GM12875 (cell line): ENCODE results near the gene FAM9C.
"Not testable (repeated sequence)": the region's sequence is repeated elsewhere in the genome, so short reads cannot be mapped to it uniquely, and the experiment has no call there.

Source experiments
- H3K4me3 ChIP-seq: one replicate; pipeline ENCODE4 v1.5.1; 2011; ENCODE audit warnings: low read depth, low read length, control low read depth
- TF ChIP-seq, protein P1 (sequence below): IDR thresholded peaks from 2 replicates; pipeline ENCODE4 v1.5.1; 2011; ENCODE audit warnings: low read depth, mild to moderate bottlenecking, control low read depth, inconsistent platforms, low read length, moderate library complexity, borderline replicate concordance; ENCODE audit not compliant: insufficient read depth

The FAM9C gene

DNA sequence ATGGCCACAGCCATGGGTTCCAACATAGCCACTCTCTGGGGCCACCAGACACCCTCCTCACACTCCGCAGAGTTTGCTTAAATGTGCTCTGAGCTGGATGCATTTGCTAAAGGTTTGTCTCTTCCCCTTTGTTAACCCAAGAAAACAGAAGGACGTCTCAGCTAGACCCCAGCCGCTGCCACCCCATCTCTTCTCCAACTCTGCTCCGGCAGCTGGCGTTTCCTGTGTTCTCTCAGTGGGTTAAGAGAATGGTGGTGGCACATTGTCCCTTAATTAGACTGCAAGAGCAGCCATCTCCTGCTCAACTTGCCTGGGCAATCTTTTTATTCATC, 43.7 kb upstream of the FAM9C start:
- TF ChIP-seq, protein P1, sequence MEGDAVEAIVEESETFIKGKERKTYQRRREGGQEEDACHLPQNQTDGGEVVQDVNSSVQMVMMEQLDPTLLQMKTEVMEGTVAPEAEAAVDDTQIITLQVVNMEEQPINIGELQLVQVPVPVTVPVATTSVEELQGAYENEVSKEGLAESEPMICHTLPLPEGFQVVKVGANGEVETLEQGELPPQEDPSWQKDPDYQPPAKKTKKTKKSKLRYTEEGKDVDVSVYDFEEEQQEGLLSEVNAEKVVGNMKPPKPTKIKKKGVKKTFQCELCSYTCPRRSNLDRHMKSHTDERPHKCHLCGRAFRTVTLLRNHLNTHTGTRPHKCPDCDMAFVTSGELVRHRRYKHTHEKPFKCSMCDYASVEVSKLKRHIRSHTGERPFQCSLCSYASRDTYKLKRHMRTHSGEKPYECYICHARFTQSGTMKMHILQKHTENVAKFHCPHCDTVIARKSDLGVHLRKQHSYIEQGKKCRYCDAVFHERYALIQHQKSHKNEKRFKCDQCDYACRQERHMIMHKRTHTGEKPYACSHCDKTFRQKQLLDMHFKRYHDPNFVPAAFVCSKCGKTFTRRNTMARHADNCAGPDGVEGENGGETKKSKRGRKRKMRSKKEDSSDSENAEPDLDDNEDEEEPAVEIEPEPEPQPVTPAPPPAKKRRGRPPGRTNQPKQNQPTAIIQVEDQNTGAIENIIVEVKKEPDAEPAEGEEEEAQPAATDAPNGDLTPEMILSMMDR = no peak
- peak overlapping the region; percentile 23 for H3K4me3 ChIP-seq

DNA sequence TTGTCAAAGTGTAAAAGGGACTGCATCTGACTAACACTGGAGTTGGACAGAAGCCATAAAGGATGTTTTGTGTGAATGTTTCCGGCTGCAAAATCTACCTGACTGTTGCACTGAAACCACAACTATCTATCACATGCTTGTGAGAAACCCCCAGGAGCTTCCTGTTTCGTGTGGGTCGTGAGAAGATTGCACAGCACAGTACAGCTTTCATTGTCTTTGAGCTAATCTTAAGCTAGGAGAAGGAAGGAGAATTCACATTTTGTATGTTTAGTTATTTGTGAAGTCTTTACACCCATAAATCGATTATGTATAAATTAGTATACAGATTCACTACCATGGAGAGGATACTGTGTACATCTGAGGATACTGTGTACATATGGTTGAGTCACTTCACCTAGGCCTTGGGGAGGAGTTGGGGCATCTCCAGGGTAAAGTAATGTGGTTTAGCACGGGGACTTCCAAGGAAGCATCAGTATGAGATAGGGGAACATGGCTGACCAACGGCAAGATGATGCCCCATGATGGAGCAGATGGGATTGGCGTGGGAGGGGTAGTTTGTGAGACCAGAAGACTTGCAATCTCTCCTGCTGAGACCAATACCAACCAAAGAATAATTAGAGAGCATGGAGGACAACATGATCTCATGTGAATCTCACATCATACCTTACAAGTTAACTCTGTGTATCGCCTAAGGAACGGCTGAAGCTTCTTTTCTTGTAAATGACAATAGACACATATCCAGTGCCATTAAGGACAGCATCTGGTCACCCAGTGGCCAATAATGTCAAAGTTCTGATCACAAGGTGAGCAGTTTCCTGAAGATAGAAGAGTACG, 43.1 kb upstream of the FAM9C start:
- H3K4me3 ChIP-seq = peak overlapping the region; percentile 23
- TF ChIP-seq, protein P1 = no peak

DNA sequence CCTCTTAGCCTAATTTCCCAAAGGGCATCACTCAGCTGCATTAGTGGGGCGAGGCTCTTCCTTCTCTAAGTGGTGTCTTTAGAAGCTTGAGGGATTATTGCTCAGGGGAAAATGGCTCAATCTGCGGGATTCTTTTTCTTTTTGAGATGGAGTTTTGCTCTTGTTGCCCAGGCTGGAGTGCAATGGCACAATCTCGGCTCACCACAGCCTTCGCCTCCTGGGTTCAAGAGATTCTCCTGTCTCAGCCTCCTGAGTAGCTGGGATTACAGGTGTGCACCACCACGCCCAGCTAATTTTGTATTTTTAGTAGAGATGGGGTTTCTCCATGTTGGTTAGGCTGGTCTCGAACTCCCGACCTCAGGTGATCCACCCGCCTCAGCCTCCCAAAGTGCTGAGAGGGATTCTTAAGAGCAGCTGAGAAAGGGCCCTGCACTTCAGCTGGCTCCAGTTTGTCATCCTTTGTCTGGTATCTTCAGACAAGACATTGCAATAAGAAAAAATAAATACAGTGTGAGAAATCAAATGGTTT, 42.4 kb upstream of the FAM9C start:
- H3K4me3 ChIP-seq = not testable (repeated sequence)

DNA sequence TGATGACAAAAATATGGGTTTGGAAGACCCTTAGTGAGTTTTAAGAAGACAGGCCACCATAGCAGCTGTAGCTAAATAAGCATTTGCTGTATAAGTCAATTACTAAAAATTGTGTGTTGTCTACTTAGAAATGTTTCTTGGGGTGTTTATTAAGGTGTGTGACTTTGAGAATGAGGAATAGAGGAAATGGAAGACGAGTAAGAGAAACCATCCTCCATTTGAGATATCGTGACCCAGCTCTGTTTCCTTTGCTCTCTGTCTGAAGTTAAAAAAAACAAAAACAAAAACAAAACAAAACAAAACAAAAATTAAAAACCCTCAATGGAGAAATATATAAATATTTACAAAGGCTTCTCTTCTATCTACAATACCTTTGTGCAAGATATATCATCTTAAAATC, 41.7 kb upstream of the FAM9C start:
- H3K4me3 ChIP-seq = no peak overlapping the region
- TF ChIP-seq, protein P1 = no peak

DNA sequence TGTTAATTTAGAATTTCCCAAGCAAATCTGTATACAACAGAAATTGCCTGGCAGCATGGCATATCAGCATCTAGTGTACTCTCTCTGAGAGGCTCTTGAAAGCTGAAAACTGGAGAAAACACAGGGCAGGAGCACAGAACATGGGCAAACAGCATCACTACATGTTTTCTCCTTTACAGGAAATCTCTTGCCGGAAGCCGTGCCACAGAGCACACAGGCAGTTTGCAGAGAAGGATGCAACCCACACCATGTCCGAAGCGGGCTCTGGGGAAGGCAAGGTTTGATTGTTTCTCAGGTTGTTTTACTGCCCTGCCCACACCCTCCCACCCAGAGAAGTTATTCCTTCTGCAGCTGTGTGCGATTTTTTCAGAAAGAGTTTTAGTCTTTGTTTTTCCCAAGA, 41.1 kb upstream of the FAM9C start:
- H3K4me3 ChIP-seq = no peak overlapping the region
- TF ChIP-seq, protein P1 = no peak

DNA sequence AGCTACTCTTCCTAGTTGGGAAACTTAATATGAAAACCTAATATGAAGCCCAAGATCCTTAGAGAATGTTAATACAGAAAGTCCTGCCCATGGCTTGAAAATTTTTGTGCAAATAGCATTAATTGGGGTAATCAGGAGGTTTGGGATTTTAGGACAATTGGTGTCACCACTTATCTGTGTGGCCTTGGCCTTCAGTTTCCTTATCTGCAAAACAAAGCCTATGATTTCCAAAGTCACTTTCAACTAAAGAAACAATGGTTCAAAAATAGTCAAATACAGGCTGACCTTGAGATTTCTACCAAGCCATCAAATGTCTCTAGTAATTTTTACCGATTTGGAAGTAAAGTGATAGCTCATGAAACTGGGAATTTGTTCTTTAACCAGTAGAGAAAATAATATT, 40.2 kb upstream of the FAM9C start:
- TF ChIP-seq, protein P1 = no peak
- H3K4me3 ChIP-seq = no peak overlapping the region

DNA sequence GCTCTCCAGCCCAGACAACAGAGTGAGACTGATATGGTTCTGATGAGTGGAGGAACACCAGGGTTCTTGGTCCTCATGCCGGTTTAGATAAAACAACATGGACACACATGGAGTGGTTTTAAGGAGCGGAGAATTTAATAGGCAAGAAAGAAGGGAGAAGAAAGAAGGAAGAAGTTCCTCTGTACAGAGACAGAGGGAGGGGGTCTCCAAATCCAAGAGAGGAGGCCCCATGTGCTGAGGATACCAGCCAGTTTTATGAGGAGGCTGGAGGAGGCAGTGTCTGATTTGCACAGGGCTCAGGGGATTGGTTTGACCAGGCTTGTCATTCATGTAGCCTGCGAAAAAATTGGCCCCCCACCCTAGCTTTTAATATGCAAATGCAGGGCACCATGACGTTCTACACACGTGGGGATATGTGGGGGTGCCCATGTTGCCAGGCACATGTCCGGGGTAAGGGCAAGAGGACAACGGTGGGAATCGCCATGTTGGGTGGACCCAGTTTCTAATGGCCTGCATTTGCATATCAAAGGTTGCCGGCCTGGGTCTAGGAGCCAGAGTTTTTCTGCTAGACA, 39.4 kb upstream of the FAM9C start:
- not testable (repeated sequence) for H3K4me3 ChIP-seq
